ENCODE measurements around the gene KRTAP5-9.
"Not testable (repeated sequence)": the region's sequence is repeated elsewhere in the genome, so short reads cannot be mapped to it uniquely, and the experiment has no call there.

The KRTAP5-9 gene

GRCh38 chr11:71534711-71535608 is 13.3 kb upstream of the KRTAP5-9 start:
- DNase-seq (ENCODE audit: low read depth) = not testable (repeated sequence)

GRCh38 chr11:71535825-71536224 is 12.4 kb upstream of the KRTAP5-9 start:
- DNase-seq (ENCODE audit: low read depth) = no peak

GRCh38 chr11:71537537-71537936 is 10.7 kb upstream of the KRTAP5-9 start:
- no peak for DNase-seq (ENCODE audit: low read depth)

- DNase-seq (ENCODE audit: low read depth) = not testable (repeated sequence)
Observed at GRCh38 chr11:71537977-71538665, 10.1 kb upstream of the KRTAP5-9 start, which contains the start of gene KRTAP5-8. KRTAP5-8 (plus strand) TSS chr11:71538025; CDS start chr11:71538056, 31 bp downstream.

- DNase-seq (ENCODE audit: low read depth) = no peak
Observed at GRCh38 chr11:71538666-71538990, 9.6 kb upstream of the KRTAP5-9 start.

- no peak for DNase-seq (ENCODE audit: low read depth)
Observed at GRCh38 chr11:71539017-71539416, 9.2 kb upstream of the KRTAP5-9 start.

- not testable (repeated sequence) for DNase-seq (ENCODE audit: low read depth)
Observed at GRCh38 chr11:71539971-71540370, 8.2 kb upstream of the KRTAP5-9 start.

- DNase-seq (ENCODE audit: low read depth) = not testable (repeated sequence)
Observed at GRCh38 chr11:71540521-71541304, 7.5 kb upstream of the KRTAP5-9 start.

- DNase-seq (ENCODE audit: low read depth) = no peak
Observed at GRCh38 chr11:71542382-71542781, 5.8 kb upstream of the KRTAP5-9 start.

- no peak for DNase-seq (ENCODE audit: low read depth)
Observed at GRCh38 chr11:71542879-71543777, 5.1 kb upstream of the KRTAP5-9 start.

GRCh38 chr11:71543866-71544265 is 4.4 kb upstream of the KRTAP5-9 start:
- no peak for DNase-seq (ENCODE audit: low read depth)

- DNase-seq (ENCODE audit: low read depth) = no peak
Observed at GRCh38 chr11:71544525-71545214, 3.5 kb upstream of the KRTAP5-9 start.

GRCh38 chr11:71545405-71545966 is 2.7 kb upstream of the KRTAP5-9 start:
- no peak for DNase-seq (ENCODE audit: low read depth)

- no peak for DNase-seq (ENCODE audit: low read depth)
Observed at GRCh38 chr11:71548716-71549151, 514 bp downstream of the KRTAP5-9 start.

GRCh38 chr11:71551711-71552110 is 3.5 kb downstream of the KRTAP5-9 start:
- no peak for DNase-seq (ENCODE audit: low read depth)

- DNase-seq (ENCODE audit: low read depth) = no peak
Observed at GRCh38 chr11:71554996-71555395, 6.8 kb downstream of the KRTAP5-9 start.

GRCh38 chr11:71555508-71555907 is 7.3 kb downstream of the KRTAP5-9 start:
- DNase-seq (ENCODE audit: low read depth) = no peak

GRCh38 chr11:71556018-71556417 is 7.8 kb downstream of the KRTAP5-9 start:
- no peak for DNase-seq (ENCODE audit: low read depth)

GRCh38 chr11:71557257-71557656 is 9.0 kb downstream of the KRTAP5-9 start:
- no peak for DNase-seq (ENCODE audit: low read depth)

- DNase-seq (ENCODE audit: low read depth) = no peak
Observed at GRCh38 chr11:71558996-71559395, 10.8 kb downstream of the KRTAP5-9 start.

Measured in HS-5 (cell line).